ENCODE data around the gene GRAMD1B. TPM values are rescaled to one million over a fixed set of nuclear protein-coding genes. Genes with fewer than 3 reads are reported as not detected.

GRAMD1B gene
- total RNA-seq, 3 donors from 2014 or later = 3.2 to 4.4 (median 4.1) TPM

DNA sequence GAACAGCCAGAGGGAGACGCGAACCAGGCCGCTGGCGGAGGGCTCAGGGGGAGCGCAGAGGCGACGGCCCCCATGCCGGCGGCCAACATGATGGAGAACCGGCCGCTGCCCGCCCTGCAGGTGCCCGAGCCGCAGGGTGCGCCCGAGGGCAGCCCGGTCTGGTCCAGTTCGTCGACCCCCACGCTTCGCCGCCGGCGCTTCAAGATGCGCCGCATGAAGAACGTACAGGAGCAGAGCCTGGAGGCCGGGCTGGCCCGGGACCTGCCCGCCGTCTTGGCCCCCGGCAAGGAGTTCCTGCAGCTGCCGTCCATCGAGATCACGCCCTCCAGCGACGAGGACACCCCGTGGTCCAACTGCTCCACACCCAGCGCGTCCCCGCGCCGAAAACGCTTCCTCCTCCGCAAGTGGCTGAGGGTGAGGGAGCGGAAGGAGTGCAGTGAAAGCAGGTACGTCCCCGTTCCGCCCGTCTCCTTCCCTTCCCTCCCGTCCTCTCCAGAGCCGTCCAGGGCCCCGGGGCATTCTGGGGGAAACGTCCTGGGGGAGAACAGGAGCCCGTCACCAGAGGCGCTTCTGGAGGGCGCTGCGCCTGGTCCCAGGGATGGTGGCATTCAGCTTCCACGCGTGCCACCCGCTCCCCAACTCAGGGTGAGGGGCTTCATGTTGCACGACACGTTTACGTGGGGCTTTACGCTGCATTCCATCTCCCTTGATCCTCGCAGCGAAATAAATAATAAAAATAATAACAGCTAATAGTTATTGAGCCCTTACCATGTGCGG lies 840 bp downstream of the GRAMD1B start:
- TF ChIP-seq, protein P1, sequence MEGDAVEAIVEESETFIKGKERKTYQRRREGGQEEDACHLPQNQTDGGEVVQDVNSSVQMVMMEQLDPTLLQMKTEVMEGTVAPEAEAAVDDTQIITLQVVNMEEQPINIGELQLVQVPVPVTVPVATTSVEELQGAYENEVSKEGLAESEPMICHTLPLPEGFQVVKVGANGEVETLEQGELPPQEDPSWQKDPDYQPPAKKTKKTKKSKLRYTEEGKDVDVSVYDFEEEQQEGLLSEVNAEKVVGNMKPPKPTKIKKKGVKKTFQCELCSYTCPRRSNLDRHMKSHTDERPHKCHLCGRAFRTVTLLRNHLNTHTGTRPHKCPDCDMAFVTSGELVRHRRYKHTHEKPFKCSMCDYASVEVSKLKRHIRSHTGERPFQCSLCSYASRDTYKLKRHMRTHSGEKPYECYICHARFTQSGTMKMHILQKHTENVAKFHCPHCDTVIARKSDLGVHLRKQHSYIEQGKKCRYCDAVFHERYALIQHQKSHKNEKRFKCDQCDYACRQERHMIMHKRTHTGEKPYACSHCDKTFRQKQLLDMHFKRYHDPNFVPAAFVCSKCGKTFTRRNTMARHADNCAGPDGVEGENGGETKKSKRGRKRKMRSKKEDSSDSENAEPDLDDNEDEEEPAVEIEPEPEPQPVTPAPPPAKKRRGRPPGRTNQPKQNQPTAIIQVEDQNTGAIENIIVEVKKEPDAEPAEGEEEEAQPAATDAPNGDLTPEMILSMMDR (IDR thresholded peaks at IDR 0.05) = no peak
- no peaks in the 10 kb centered on the region for H3K9me3 ChIP-seq
- H3K4me1 ChIP-seq (ENCODE audit: low read depth) = peaks cover 5% of the 10 kb centered on the region
- H3K36me3 ChIP-seq (ENCODE audit: low read depth) = no peaks in the 10 kb centered on the region
- DNase-seq (peak; percentile 64 to 84 (median 83)), ATAC-seq (peak; percentile 82)
- peak overlapping the region; percentile 30 for H3K4me3 ChIP-seq
- intact Hi-C loops (cut with DNase I, micrococcal nuclease) = no loop called here

DNA sequence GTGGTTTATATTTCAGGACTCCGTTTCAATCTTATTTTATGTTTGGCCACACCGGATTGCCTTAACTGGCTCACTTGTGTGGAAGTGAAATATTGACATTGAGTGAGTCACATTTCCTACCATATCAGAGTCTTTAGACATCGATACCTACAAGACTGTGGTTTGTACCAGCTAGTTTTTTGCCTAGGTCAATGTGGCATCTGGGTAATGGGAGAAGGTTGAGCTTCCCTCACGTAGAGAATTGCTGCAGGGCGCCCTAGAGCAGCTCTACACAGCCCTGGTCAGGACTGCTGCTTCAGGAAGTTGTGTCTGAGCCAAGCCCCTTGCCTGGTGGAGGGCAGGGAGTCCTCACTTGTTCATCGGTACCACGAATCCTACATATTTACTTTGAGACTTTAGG lies 1.6 kb downstream of the GRAMD1B start:
- no peak for DNase-seq
- TF ChIP-seq, protein P1 (IDR thresholded peaks at IDR 0.05) = no peak
- no peak overlapping the region for H3K4me3 ChIP-seq
- H3K36me3 ChIP-seq (ENCODE audit: low read depth) = no peaks in the 10 kb centered on the region
- no peak for ATAC-seq
- no peaks in the 10 kb centered on the region for H3K9me3 ChIP-seq
- H3K4me1 ChIP-seq (ENCODE audit: low read depth) = peaks cover 5% of the 10 kb centered on the region
- intact Hi-C loops (cut with DNase I, micrococcal nuclease) = no loop called here

DNA sequence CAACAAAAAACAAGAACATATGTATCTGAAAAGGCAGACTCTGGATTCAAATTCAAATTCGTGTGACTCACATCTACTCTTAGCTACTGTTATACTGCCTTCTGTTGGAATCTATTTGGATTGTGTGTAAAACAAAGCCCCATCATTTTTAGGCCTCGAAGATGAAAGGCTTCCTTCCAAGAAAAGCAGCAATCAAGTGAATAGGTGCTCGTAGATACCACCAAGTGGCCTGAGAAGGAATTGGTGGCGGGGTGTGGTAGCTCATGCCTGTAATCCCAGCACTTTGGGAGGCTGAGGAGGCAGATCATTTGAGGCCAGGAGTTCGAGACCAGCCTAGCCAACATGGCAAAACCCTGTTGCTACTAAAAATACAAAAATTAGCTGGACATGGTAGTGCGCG lies 4.2 kb downstream of the GRAMD1B start:
- Histone ChIP-seq H3K4me3 (no peak overlapping the region), H3K36me3 (ENCODE audit: low read depth) (no peaks in the 10 kb centered on the region), H3K9me3 (no peaks in the 10 kb centered on the region), H3K4me1 (ENCODE audit: low read depth) (peaks cover 5% of the 10 kb centered on the region)
- TF ChIP-seq, protein P1 (IDR thresholded peaks at IDR 0.05) = no peak
- intact Hi-C loops (cut with DNase I, micrococcal nuclease) = no loop called here
- no peak for ATAC-seq
- peak in 1 of 3 donors; percentile 27 for DNase-seq

DNA sequence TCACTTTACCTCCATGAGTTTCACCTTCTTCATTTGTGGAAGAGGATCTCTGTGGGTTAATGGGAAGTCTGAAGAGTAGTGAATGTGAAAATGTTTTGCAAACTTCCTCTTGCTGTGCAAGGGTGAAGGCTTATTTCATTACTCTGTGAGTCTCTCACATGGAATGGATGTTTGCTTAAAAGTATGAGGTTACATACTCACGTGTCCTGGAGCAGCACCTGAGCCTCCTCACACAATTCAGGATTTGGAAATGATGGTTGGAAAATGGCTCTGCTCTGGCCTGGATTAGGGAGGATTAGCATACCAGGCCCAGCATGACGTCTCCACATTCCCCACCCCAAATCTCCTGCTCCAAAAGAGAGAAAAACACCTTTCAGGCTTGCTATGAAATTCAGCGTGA lies 4.8 kb downstream of the GRAMD1B start:
- Histone ChIP-seq H3K4me3 (no peak overlapping the region), H3K4me1 (ENCODE audit: low read depth) (peaks cover 5% of the 10 kb centered on the region), H3K36me3 (ENCODE audit: low read depth) (no peaks in the 10 kb centered on the region), H3K9me3 (no peaks in the 10 kb centered on the region)
- intact Hi-C loops (cut with DNase I, micrococcal nuclease) = no loop called here
- ATAC-seq = no peak
- DNase-seq = no peak
- TF ChIP-seq, protein P1 (IDR thresholded peaks at IDR 0.05) = no peak

DNA sequence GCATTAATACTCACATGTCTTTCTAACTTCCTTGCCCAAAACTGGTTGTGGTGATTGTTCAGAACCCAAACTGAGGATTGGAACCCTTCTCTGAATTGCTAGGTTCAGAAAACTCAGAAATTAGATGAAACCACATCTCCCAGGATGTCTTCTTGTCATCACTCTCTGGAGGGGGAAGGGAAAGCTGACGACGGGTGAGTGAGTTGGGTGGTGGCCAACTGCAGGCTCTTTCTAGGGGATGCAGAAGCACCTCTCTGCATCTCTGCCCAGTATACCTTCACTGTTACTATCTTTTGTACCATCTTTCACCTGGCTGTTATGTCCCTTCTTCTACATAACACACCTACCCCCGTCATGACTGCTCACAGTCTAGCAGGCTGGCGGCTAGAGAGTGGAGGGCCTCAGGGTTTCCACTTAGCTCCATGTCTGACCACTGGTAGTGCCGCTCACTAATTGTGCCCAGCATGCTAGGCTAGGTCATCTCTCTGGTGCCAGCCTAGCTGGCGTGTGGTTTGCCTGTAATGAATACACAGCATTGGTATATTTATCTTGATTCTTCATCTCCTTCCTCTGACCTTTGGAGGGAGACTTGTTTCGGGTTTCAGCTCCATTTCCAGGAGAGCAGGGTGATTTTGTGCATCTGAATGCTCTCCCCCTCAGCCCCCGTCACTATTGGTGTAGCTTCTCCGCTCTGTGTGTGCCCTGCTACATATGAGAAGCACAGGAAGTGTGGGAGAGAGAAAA lies 7.3 kb downstream of the GRAMD1B start:
- DNase-seq (no peak), ATAC-seq (no peak)
- TF ChIP-seq, protein P1 (IDR thresholded peaks at IDR 0.05) = no peak
- Histone ChIP-seq H3K36me3 (ENCODE audit: low read depth) (no peaks in the 10 kb centered on the region), H3K4me3 (no peak overlapping the region), H3K9me3 (no peaks in the 10 kb centered on the region), H3K4me1 (ENCODE audit: low read depth) (no peaks in the 10 kb centered on the region)
- intact Hi-C loops (cut with DNase I, micrococcal nuclease) = no loop called here

Data from mucosa of descending colon (tissue), 3 donors.